ENCODE results near the gene IPO4.

DNA sequence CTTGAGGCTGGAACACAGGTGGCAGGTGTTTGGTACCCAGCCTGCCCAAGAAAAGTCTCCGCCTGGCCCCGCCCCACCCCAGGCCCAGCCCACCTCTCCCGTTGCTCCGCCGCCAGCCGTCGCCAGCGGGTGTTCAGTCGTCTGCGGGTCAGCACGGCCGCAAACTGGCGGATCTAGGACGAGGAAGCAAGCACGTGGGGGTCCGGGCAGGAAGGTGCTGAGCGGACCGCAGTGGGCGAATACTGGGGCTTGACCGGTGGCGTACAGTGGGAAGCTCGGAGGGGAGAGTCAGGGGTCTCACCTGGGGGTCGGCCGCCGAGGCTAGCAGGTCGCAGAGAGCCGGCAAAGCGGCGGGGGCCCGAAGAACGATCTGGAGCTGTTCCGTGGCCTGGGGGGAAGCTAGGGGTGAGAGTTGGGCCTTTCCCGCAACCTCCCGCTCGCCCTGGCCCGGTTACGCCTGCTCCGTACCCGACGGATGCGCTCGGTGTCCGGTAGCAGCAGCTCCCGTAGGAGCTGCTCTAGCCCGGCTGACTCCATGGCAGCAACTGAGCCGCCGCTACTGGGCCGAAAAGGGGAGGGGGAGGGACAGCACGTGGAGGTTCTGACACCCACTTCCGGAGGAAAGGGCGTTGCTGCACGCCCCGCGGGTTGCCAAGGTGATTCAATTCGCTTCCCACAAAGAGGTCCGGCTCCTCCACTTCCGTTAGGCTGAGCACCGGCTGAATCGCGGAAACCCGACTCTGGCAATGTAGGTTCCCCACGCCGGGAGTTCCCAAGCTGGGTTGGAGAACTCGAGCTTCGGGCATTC is at the start of gene IPO4:
- TF ChIP-seq, protein P1, sequence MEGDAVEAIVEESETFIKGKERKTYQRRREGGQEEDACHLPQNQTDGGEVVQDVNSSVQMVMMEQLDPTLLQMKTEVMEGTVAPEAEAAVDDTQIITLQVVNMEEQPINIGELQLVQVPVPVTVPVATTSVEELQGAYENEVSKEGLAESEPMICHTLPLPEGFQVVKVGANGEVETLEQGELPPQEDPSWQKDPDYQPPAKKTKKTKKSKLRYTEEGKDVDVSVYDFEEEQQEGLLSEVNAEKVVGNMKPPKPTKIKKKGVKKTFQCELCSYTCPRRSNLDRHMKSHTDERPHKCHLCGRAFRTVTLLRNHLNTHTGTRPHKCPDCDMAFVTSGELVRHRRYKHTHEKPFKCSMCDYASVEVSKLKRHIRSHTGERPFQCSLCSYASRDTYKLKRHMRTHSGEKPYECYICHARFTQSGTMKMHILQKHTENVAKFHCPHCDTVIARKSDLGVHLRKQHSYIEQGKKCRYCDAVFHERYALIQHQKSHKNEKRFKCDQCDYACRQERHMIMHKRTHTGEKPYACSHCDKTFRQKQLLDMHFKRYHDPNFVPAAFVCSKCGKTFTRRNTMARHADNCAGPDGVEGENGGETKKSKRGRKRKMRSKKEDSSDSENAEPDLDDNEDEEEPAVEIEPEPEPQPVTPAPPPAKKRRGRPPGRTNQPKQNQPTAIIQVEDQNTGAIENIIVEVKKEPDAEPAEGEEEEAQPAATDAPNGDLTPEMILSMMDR (IDR thresholded peaks at IDR 0.05; ENCODE audit: control extremely low read depth in 1 of 3, insufficient read depth in 1 of 3, low read depth in 1 of 3, low read length in 3 of 3): no peak; a peak in 1 of 4 replicates
- TF ChIP-seq GABPA (IDR thresholded peaks at IDR 0.05; ENCODE audit: borderline replicate concordance, insufficient read depth, low read length) (peak; percentile 100), RXRA (IDR thresholded peaks at IDR 0.05; ENCODE audit: insufficient read depth, low read depth, low read length) (0 out of 2 replicates have a peak, but pooled peaks have one; percentile 33), SP1 (IDR thresholded peaks at IDR 0.05; ENCODE audit: low read depth, low read length) (peak; percentile 93), JUN (IDR thresholded peaks at IDR 0.05; ENCODE audit: low read depth, low read length) (0 out of 2 replicates have a peak, but pooled peaks have one; percentile 24), SIN3A (conservative IDR thresholded peaks at IDR 0.05 in 1 of 2, IDR thresholded peaks at IDR 0.05 in 1 of 2; ENCODE audit: low read depth in 1 of 2, low read length in 2 of 2) (peak; percentile 99 to 100), NRF1 (IDR thresholded peaks at IDR 0.05; ENCODE audit: low read depth, low read length) (no peak), TAF1 (IDR thresholded peaks at IDR 0.05; ENCODE audit: low read depth, low read length) (peak; percentile 82), CHD2 (IDR thresholded peaks at IDR 0.05; ENCODE audit: low read length) (peak; percentile 76; the same call in 1 of the 2 replicates), EZH2 (IDR thresholded peaks at IDR 0.05; ENCODE audit: low read depth, low read length, severe bottlenecking) (no peak), JUND (IDR thresholded peaks at IDR 0.05; ENCODE audit: low read length) (peak; percentile 53; the same call in 1 of the 2 replicates), TCF12 (IDR thresholded peaks at IDR 0.05; ENCODE audit: low read depth, low read length) (peak; percentile 74; the same call in 1 of the 2 replicates), CBX8 (IDR thresholded peaks at IDR 0.05; ENCODE audit: borderline replicate concordance, low read depth, low read length) (no peak)
- TF ChIP-seq, protein P2, sequence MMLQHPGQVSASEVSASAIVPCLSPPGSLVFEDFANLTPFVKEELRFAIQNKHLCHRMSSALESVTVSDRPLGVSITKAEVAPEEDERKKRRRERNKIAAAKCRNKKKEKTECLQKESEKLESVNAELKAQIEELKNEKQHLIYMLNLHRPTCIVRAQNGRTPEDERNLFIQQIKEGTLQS (IDR thresholded peaks at IDR 0.05; ENCODE audit: insufficient read depth, low read depth, low read length): no peak

Data from H1 (cell line).